GM23248 (cell line): Measurements from ENCODE around the gene TM9SF2. TPM values are rescaled to one million over a fixed set of nuclear protein-coding genes. Genes with fewer than 3 reads are reported as not detected.

ENCODE experiments used
- DNase-seq: peaks from one replicate; pipeline ENCODE4 v3.0.0-alpha.2; 2015
- H2AFZ ChIP-seq: fragments of 200-600 bp; sonication (generic); 2 replicates; pipeline ENCODE4 v1.6.1; 2016; ENCODE audit warnings: antibody characterized with exemption
- H3F3A ChIP-seq: fragments of 200-600 bp; sonication (generic); 2 replicates; pipeline ENCODE4 v1.6.1; 2016; ENCODE audit warnings: mild to moderate bottlenecking, antibody characterized with exemption, mixed run types; ENCODE audit not compliant: insufficient read depth
- H3K27ac ChIP-seq: fragments of 200-600 bp; sonication (generic); 2 replicates; pipeline ENCODE4 v1.5.1; 2016; ENCODE audit warnings: mild to moderate bottlenecking
- H3K27me3 ChIP-seq: fragments of 200-600 bp; sonication (generic); replicated peaks from 2 replicates; pipeline ENCODE4 v1.6.1; 2016; ENCODE audit warnings: mild to moderate bottlenecking; ENCODE audit not compliant: insufficient read depth
- H3K36me3 ChIP-seq: fragments of 200-600 bp; sonication (generic); 2 replicates; pipeline ENCODE4 v1.6.1; 2016; ENCODE audit warnings: low read depth, mild to moderate bottlenecking
- H3K4me1 ChIP-seq: fragments of 200-600 bp; sonication (generic); 2 replicates; pipeline ENCODE4 v1.6.1; 2016; ENCODE audit warnings: mild to moderate bottlenecking; ENCODE audit not compliant: insufficient read depth
- H3K4me2 ChIP-seq: fragments of 200-600 bp; sonication (generic); one replicate; pipeline ENCODE4 v1.6.1; 2016; ENCODE audit warnings: mild to moderate bottlenecking; ENCODE audit not compliant: unreplicated experiment
- H3K4me3 ChIP-seq: fragments of 200-600 bp; sonication (generic); 2 replicates; pipeline ENCODE4 v1.5.1; 2016; ENCODE audit warnings: mild to moderate bottlenecking
- H3K79me2 ChIP-seq: fragments of 200-600 bp; sonication (generic); 2 replicates; pipeline ENCODE4 v1.6.1; 2016; ENCODE audit warnings: mild to moderate bottlenecking; ENCODE audit not compliant: insufficient read depth
- H3K9ac ChIP-seq: fragments of 200-600 bp; sonication (generic); 2 replicates; pipeline ENCODE4 v1.6.1; 2016; ENCODE audit warnings: mild to moderate bottlenecking
- H3K9me2 ChIP-seq: fragments of 200-600 bp; sonication (generic); 2 replicates; pipeline ENCODE4 v1.6.1; 2016; ENCODE audit warnings: mixed run types, mild to moderate bottlenecking, moderate library complexity; ENCODE audit not compliant: insufficient read depth
- H3K9me3 ChIP-seq: fragments of 200-600 bp; sonication (generic); one replicate; pipeline ENCODE4 v1.6.1; 2017; ENCODE audit warnings: low read depth
- H4K20me1 ChIP-seq: fragments of 200-600 bp; sonication (generic); 2 replicates; pipeline ENCODE4 v1.6.0; 2016; ENCODE audit not compliant: insufficient read depth
- EZH2 ChIP-seq: fragments of 200-600 bp; sonication (generic); IDR thresholded peaks from 2 replicates; pipeline ENCODE4 v1.6.1; 2018; ENCODE audit warnings: antibody characterized with exemption, mild to moderate bottlenecking; ENCODE audit not compliant: insufficient read depth, poor library complexity, severe bottlenecking
- EZH2phosphoT487 ChIP-seq: fragments of 200-600 bp; sonication (generic); IDR thresholded peaks from 2 replicates; pipeline ENCODE4 v1.6.1; 2018; ENCODE audit warnings: antibody characterized with exemption, moderate library complexity, mild to moderate bottlenecking, low read depth; ENCODE audit not compliant: insufficient read depth
- WGBS, 2 experiments: methylation state at CpG; one replicate each; pipeline ENCODE4 v1.1.6; 2015 to 2017; ENCODE audit warnings: low lambda C conversion rate in 2 of 2, low coverage in 1 of 2; ENCODE audit errors: missing lambda C conversion rate in 2 of 2; 5-methylcytosine and 5-hydroxymethylcytosine counted together
- in situ Hi-C: fragments of 300-500 bp; cut with MboI; formaldehyde crosslinking; loops from 2 replicates; pipeline ENCODE4 v1.15.0; 2020
- polyA plus RNA-seq: library from polyadenylated mRNA; unstranded; fragments of >200 nt; fragmentation: Nextera tagmentation; extraction: Ambion mirVana; gene quantifications from 2 replicates; pipeline ENCODE4 v1.2.1, GENCODE V29; 2016
- total RNA-seq: library from RNA; depleted of rRNA; stranded (reverse); fragments of >200 nt; shearing (Covaris generic); gene quantifications from 2 replicates; pipeline ENCODE4 v1.2.3, GENCODE V29; 2014

TM9SF2 gene
- total and polyA plus RNA-seq, 2 experiments from 2014 or later, result 162 to 168 TPM

DNA sequence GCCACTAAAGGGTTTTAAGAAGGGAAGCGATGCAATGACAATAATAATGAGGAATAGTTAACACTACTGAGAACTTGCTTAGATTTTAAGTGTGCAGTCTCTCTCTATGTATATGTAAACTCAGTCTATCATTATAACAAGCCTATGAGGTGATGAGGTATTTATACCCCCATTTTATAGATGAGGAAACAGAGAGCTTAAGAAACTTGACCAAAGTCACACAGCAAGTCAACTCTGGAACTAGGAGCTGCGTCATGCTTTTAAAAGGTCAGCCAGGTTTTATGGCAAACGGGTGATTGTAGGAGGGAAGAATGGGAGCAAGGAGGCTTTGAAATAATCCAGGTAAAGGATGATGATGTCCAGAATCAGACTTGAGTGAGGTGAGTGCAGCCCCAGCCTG lies 103.4 kb downstream of the TM9SF2 start:
- H3K4me1 ChIP-seq, result no peaks in the 10 kb centered on the region
- WGBS, 2 experiments, result 86 to 87% methylated on average over 3 of the region's 3 CpGs
- H3K9me3 ChIP-seq, result no peaks in the 10 kb centered on the region
- no peaks in the 10 kb centered on the region for H3F3A ChIP-seq
- H3K36me3 ChIP-seq, result no peaks in the 10 kb centered on the region
- H3K9me2 ChIP-seq, result no peaks in the 10 kb centered on the region
- no peak overlapping the region for H3K4me2 ChIP-seq
- no peak overlapping the region for H3K27ac ChIP-seq
- H4K20me1 ChIP-seq, result no peaks in the 10 kb centered on the region
- no peak overlapping the region for H3K4me3 ChIP-seq
- DNase-seq, result no peak
- in situ Hi-C loops, result no loop called here
- H3K9ac ChIP-seq, result no peak overlapping the region
- no peaks in the 10 kb centered on the region for H3K79me2 ChIP-seq
- H3K27me3 ChIP-seq, result no peaks in the 10 kb centered on the region
- TF ChIP-seq EZH2 (no peak), EZH2phosphoT487 (no peak)
- no peak overlapping the region for H2AFZ ChIP-seq

GRCh38 chr13:99605420-99606323 lies 104.4 kb downstream of the TM9SF2 start:
- TF ChIP-seq EZH2 (no peak), EZH2phosphoT487 (no peak)
- in situ Hi-C loops, result no loop called here
- DNase-seq, result peak; percentile 52
- Histone ChIP-seq H3K9me2 (no peaks in the 10 kb centered on the region), H3K9me3 (no peaks in the 10 kb centered on the region), H3K4me1 (no peaks in the 10 kb centered on the region), H3K4me2 (peak overlapping the region; percentile 61), H3K27ac (no peak overlapping the region), H3K36me3 (no peaks in the 10 kb centered on the region), H3F3A (no peaks in the 10 kb centered on the region), H2AFZ (peak overlapping the region; percentile 90), H3K4me3 (peak overlapping the region; percentile 83), H3K9ac (peak overlapping the region; percentile 30; the same call in 1 of the 2 replicates), H4K20me1 (no peaks in the 10 kb centered on the region), H3K79me2 (no peaks in the 10 kb centered on the region), H3K27me3 (no peaks in the 10 kb centered on the region)
- WGBS, 2 experiments, result 27% methylated on average over 18 of the region's 18 CpGs

GRCh38 chr13:99606324-99607066 lies 105.2 kb downstream of the TM9SF2 start, which contains the start of gene CLYBL:
TSS of gene CLYBL (plus strand) at chr13:99606690.
- H3K4me3 ChIP-seq, result peak within 1 kb of the TSS; percentile 83
- TF ChIP-seq EZH2phosphoT487, result no peak
- H2AFZ ChIP-seq, result peak within 1 kb of the TSS; percentile 98
- DNase-seq, result peak; percentile 92
- no peaks in the 10 kb centered on the region for H3K27me3 ChIP-seq
- peak within 1 kb of the TSS; percentile 80 for H3K4me2 ChIP-seq
- in situ Hi-C loops, result no loop called here
- no peaks in the 10 kb centered on the region for H3K79me2 ChIP-seq
- no peaks in the 10 kb centered on the region for H3K36me3 ChIP-seq
- H3K9ac ChIP-seq, result peak within 1 kb of the TSS; percentile 74
- H3K9me3 ChIP-seq, result no peaks in the 10 kb centered on the region
- no peaks in the 10 kb centered on the region for H3K4me1 ChIP-seq
- H4K20me1 ChIP-seq, result no peaks in the 10 kb centered on the region
- no peaks in the 10 kb centered on the region for H3K9me2 ChIP-seq
- WGBS, 2 experiments, result 1 to 4% methylated on average over 40 to 72 of the region's 73 CpGs
- no peaks in the 10 kb centered on the region for H3F3A ChIP-seq
- no peak within 1 kb of the TSS for H3K27ac ChIP-seq

- Histone ChIP-seq H3K9me3 (no peaks in the 10 kb centered on the region), H3K4me3 (no peak overlapping the region), H3K4me1 (no peaks in the 10 kb centered on the region), H3K27me3 (no peaks in the 10 kb centered on the region), H4K20me1 (no peaks in the 10 kb centered on the region), H3K9ac (no peak overlapping the region), H3K79me2 (no peaks in the 10 kb centered on the region), H3F3A (no peaks in the 10 kb centered on the region), H3K27ac (no peak overlapping the region), H3K36me3 (no peaks in the 10 kb centered on the region), H3K4me2 (no peak overlapping the region), H3K9me2 (no peaks in the 10 kb centered on the region), H2AFZ (no peak overlapping the region)
- no peak for DNase-seq
- in situ Hi-C loops, result no loop called here
- 96 to 97% methylated on average over 15 of the region's 15 CpGs for WGBS, 2 experiments
- TF ChIP-seq EZH2phosphoT487, result no peak
- TF ChIP-seq EZH2, result no peak
Observed at GRCh38 chr13:99608345-99608744, 107.1 kb downstream of the TM9SF2 start.
